HK-2 (cell line): ENCODE measurements around the gene PLXNA3.

ENCODE experiments used
- DNase-seq: peaks from one replicate; pipeline ENCODE4 v3.0.0-alpha.2; 2018; ENCODE audit not compliant: unreplicated experiment

The PLXNA3 gene

DNA sequence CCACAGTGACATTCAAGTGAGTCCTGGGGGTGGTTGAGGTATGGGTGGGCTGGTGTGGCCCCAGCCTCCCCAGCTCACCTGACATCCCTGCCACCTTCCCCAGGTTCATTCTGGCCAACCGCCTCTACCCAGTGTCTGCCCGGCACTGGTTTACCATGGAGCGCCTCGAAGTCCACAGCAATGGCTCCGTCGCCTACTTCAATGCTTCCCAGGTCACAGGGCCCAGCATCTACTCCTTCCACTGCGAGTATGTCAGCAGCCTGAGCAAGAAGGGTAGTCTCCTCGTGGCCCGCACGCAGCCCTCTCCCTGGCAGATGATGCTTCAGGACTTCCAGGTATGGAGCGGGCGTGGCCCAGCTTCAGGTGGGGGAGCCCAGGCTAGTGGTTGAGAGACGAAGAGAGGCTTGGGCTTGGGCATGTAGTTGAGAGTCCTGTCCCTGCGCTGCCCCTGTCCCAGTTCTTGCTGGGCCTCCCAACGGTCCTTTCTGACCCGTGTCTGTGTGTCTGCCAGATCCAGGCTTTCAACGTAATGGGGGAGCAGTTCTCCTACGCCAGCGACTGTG lies 22.8 kb upstream of the PLXNA3 start:
- DNase-seq: no peak

DNA sequence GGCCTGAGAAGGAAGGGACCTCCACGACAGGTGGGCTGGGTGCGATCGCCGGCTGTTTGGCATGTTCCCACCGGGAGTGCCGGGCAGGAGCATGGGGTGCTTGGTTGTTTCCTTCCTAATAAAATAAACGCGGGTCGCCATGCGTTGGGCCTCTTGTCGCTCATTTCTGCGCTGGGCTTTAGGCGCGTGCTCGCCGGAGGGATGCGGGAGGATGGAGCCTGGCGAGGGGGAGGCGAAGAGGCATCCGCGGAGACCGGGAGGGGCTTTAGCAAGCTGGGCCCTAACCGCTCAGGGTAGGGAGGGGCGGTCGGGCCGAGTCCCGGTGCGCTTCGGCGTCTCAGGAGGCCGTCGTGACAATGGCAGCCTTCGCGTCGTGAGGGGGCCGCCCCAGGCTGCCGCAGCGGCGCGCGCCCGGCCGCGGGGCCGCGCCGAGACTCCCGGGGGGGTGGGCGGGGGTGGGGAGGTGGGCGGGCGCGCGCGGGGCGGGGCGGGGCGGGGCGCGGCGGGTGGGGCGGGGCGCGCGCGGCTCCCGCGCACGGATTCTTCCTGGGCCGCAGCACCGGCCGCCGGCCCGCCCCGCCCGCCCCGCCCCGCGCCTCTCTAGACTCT lies 21.6 kb upstream of the PLXNA3 start:
- DNase-seq: no peak

DNA sequence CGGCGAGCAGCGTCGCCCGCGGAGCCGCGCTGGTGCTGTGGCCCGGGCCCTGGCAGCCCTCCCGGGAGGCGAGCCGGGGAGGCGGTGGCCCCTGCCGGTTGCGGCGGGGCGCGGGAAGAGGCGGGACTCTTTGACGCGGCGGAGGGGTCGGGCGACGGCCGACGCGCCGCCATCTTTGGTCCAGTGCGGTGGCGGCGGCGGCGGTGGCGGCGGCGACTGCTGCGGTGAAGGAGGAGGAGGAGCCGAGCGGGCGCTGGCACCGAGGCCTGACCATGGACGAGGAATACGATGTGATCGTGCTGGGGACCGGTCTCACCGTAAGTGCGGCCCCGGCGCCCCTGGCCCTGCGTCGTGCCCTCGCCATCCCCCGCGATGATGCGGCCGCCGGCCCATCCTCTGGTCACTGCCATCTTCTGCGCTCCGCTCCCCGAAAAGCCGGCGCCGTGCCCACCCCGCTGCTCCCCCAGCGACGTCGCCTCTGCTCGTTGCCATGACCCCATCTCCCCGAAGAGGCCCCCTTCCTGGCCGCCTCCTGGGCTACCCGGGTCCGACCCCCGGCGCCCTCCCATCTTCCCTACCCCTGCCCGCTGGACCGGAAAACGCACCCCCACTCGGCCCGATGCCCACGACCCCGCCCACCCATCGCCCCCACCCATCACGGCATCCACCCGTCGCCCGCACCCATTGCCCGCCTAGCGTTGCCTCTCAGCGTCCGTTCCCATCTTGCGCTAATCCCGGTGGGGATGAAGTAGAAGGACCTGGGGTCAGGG lies 20.9 kb upstream of the PLXNA3 start, which contains the start of gene GDI1:
Gene GDI1 (plus strand): TSS at position 172 of the 770 bp plus-strand sequence. CDS start 101 bp downstream, at position 273.
- peak; percentile 51 for DNase-seq

DNA sequence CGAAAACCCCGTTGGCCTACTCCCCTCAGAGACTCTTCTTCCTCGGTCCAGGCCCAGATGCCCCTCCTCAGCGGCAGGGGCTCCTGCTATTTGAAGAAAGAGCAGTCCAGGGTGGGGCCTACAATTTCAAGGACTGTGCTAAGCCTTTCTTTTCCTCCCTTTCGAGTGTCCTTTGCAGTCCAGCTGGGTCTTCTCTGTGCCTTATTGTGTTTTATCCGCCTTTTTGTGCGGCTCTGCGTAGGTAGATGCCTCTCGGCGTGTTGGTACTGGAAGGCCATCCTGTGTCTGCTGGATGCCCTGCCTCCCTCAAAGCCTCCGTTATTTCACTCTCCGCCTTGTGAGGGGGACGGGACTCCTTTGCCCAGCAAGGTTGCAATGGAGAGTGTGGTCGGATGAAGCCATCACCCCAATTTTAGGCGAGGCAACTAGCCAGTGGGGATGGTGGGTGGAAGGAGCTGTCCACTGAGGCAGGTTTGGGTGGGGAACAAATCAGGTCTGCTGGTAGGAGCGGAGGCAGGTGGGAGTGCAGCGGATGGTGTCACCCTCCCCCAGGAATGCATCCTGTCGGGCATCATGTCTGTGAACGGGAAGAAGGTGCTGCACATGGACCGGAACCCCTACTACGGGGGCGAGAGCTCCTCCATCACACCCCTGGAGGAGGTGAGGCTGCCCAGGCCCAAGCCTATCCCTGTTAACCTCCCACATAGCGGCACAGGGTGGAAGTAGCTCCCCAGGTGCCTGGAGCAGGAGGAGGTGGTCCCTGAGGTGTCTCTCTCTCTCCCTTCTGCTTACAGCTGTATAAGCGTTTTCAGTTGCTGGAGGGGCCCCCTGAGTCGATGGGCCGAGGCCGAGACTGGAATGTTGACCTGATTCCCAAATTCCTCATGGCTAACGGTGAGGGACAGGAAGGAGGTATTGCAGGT lies 19.8 kb upstream of the PLXNA3 start:
- no peak for DNase-seq

DNA sequence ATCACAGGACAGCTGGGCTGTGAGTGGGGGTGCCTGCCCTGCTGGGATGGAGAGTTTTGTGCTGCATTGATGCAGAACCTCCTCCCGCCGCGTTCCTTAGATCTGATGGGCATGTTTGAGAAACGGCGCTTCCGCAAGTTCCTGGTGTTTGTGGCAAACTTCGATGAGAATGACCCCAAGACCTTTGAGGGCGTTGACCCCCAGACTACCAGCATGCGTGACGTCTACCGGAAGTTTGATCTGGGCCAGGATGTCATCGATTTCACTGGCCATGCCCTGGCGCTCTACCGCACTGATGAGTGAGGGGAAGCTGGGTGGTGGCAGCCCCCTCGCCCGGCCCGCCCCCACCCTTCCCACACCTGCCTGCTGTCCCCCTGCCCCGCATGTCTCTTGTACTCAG lies 18.2 kb upstream of the PLXNA3 start:
- DNase-seq: no peak

DNA sequence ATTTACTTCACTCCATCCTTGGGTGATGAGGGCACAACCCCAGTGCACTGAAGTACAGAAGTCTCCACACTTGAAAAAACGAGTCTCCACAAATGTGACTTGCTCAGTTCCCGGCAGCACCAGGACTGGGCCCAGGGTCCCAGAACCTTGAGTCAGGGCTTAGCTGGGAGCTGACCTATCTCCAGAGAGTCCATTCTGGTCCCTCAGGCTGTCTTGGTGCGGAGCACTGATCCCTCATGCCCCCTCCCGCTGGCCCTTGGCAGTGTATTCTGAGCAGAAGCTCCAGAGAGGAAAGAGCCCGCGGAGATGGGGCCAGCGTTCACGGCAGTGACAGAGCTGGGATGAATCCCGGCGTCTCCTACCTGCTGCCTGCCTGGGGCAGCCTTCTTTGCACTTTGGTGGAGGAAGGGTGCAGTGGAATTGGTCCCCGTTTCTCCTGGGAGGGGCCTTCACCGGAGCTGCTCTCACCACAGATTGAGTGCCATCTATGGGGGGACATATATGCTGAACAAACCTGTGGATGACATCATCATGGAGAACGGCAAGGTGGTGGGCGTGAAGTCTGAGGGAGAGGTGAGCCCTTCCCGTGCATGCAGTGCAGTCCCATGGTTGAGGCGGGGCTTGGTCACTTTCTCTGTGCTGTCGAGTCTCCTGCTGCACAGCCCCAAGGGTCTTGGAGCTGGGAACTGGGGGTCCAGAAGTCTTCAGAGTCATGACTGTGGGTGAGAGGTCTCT lies 17.3 kb upstream of the PLXNA3 start:
- DNase-seq: no peak

DNA sequence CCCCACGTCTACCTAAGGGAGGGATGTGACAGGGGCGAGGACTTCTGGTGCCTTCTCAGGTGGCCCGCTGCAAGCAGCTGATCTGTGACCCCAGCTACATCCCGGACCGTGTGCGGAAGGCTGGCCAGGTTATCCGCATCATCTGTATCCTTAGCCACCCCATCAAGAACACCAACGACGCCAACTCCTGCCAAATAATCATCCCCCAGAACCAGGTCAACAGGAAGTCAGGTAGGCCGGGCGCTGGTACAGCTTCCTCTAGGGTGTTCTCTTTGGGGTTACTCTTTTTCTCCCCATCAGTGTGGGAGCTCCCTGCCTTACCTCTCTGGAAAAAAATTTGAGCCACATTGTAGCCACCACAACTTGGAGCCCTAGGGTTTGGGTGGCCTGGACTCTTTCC lies 16.5 kb upstream of the PLXNA3 start:
- DNase-seq: no peak

DNA sequence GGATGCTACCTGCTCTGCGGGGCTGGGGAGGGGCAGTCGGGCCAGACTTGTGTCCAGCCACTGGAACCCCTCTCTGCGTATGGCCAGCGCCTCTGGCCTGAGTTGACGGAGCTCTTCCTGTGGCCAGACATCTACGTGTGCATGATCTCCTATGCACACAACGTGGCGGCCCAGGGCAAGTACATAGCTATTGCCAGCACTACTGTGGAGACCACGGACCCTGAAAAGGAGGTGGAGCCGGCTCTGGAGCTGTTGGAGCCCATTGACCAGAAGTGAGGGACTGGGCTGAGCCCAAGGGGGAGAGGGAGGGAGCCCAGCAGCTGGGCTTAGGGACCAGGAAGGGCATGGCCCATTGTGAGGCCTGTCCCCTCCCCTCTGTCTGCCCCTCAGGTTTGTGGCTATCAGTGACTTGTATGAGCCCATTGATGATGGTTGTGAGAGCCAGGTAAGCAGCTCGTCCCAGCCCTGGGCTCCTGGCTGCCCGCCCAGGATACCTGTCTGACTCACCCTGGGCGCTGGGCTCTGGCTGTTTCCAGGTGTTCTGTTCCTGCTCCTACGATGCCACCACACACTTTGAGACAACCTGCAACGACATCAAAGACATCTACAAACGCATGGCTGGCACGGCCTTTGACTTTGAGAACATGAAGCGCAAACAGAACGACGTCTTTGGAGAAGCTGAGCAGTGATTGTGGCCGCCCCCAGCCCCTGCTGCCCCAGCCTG lies 15.9 kb upstream of the PLXNA3 start:
- DNase-seq: no peak

DNA sequence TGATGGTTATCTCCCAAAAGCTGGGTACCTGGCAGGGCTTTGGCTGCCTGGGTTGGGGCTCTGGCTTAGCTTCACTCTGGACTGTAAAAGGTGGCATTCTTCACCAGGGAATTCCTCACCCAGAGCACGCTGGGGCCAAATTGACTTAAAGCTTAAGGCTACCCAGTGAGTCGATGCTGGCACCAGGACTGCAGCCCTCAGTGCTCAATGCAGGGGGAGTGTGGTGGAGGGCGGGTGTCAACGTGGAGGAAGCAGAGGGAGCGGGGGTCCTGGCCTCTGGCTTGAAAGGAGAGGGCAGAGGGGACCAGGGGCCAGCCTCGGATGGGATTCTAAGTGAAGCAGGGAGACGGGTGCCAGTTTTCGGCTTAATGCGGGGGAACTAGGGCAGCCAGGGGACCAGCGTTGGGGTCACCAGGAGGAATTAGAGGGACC lies 14.6 kb upstream of the PLXNA3 start:
- no peak for DNase-seq

DNA sequence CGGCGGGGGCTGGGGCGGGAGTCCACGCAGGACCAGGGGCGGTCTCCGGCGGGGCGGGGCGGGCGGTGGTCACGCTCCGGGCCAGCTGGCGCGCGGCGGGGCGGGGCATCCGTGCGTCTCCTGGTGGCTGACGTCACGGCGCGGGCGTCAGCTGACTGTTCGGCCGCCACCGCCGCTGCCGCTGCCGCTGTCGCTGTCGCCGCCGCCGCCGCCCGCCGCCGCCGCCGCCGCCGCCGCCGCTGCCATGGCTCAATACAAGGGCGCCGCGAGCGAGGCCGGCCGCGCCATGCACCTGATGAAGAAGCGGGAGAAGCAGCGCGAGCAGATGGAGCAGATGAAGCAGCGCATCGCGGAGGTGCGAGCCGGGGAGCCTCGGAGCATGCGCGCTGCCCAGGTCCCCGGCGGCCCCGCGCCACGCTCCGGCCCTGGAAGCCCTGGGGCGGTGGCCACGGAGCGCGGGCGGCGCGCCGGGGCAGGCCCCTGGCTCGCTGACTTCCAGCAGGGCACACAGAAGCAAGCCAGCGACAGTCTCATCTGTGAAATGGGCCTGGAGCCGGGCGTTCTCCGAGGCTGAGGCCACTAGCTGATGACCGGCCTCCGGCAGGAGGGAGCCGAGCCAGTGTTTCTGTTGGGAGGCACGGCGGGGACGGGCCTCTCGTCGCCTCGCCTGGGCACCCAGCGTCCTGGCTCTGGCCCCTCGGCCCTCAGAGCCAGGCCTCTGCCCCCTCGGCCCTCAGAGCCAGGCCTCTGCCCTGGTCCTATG lies 13.9 kb upstream of the PLXNA3 start, which contains the start of gene FAM50A:
Gene FAM50A (plus strand): TSS at position 150 of the 763 bp plus-strand sequence. CDS start 95 bp downstream, at position 245.
- DNase-seq: peak; percentile 68

DNA sequence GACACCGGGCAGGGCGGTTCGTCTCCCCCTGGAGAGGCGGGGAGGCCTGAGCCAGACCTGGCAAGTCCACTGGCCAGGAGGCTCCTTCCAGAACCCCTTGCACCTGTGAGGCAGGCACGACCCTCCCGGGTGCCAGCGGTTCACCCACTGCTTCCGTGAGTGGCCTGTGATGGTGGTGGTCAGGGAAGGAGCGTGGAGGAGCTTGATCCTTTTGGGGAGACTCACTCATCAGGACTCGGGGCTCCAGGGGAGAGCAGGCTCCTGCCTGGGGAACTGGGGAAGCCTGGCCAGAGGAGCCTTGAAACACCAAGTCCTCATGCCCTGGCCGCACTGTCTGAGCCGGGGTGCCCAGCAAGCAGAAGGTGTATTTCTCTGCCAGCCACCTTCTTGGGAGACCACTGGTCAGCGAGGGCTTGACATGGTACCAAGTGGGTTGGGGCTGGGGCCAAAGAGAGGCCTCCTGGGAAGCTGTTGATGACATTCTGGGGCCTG lies 13.3 kb upstream of the PLXNA3 start:
- DNase-seq: no peak

DNA sequence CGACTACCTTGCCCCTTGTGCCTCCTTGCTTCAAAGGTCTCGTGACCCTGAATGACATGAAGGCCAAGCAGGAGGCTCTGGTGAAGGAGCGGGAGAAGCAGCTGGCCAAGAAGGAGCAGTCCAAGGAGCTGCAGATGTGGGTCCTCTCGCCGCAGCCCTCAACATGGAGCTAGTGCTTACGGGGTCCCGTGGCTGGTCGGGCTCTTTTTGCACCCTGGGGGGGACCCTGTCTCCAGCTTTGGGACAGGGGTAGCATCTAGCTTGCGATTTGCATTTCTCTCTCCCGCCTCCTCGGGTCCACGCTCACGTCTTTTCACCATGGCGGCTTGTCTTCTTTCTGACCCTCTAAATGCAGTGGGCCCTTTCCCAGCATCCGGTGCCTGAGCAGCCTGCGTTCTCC lies 12.3 kb upstream of the PLXNA3 start:
- no peak for DNase-seq

DNA sequence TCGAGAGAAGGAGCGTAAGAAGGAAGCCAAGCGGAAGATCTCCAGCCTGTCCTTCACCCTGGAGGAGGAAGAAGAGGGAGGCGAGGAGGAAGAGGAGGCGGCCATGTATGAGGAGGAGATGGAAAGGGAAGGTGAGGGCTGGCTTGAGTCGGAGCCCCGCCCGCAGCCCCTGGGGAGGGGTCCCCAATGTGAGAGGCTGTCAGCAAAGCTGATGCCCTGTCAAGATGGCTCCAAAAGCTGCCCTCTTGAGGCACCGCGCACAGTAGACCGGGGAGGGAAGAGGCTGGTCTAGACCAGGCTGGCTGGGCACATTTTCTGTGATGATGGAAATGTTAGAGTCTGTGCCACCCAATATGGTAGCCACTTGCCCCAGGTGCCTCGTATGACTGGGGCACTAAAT lies 11.7 kb upstream of the PLXNA3 start:
- DNase-seq: no peak

DNA sequence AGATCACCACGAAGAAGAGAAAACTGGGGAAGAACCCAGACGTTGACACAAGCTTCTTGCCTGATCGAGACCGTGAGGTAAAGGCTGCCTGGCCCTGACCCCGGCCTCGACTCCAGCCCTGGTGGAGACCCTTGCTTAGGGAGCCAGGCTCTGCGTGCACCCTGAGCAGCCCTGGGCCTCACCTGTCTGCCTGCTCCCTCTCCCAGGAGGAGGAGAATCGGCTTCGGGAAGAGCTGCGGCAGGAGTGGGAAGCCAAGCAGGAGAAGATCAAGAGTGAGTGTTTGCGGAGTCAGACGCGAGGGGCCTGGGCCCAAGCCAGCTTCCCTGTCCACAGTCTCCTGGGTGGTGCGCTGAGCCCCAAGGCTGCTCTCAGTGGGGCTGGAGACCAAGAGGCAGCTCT lies 9.6 kb upstream of the PLXNA3 start:
- no peak for DNase-seq

DNA sequence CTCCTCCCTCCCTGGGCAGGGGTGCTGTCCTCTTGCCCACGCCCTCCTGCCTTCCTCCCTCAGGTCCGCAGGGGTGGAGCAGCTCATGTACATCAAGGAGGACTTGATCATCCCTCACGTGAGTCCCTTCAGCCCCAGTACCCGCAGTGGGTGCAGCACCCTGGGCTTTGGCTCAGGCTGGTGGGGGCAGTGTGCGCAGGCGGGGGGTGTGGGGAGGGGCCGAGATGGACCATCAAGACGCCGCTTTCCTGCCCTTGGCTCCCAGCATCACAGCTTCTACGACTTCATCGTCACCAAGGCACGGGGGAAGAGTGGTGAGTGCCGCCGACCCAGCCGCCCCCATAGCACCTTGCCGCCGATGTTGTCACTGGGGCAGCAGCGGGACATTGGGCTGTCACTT lies 8.5 kb upstream of the PLXNA3 start:
- DNase-seq: no peak

DNA sequence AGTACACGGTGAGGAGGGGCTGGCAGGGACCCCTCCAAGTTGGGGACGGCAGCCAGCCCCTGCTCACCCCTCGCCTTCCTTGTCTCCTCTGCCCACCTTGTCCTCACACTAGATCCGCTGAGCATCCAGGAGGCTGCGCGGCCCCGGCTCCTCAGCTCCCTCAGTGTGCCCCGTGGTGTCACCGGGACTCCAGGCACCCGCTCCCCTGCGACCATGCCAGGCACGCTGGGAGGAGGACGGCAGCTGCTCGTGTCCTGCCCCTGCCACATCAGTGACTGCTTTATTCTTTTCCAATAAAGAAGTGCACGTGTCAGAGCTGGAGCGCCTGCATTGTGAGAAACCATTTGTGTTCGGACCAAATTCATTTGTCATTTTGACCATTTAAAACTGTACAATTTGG lies 7.8 kb upstream of the PLXNA3 start:
- DNase-seq: no peak

DNA sequence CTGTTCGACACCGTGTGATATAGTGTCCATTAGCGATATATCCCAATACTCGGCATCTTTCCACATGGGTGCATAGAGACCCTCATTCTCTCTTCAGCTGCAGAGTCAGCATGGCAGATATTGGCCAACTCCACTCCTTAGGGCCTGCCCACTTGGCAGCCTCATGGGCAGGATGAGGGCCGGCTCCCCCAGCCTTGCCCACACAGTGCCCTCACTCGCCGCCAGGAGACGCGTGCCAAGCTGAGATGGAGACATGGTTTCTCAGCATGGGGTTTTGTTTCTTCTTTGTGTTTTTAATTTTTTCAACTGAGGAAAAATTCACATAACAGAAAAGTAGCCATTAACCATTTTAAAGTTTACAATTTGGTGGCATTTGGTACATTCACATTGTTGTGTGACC lies 5.3 kb upstream of the PLXNA3 start:
- no peak for DNase-seq

DNA sequence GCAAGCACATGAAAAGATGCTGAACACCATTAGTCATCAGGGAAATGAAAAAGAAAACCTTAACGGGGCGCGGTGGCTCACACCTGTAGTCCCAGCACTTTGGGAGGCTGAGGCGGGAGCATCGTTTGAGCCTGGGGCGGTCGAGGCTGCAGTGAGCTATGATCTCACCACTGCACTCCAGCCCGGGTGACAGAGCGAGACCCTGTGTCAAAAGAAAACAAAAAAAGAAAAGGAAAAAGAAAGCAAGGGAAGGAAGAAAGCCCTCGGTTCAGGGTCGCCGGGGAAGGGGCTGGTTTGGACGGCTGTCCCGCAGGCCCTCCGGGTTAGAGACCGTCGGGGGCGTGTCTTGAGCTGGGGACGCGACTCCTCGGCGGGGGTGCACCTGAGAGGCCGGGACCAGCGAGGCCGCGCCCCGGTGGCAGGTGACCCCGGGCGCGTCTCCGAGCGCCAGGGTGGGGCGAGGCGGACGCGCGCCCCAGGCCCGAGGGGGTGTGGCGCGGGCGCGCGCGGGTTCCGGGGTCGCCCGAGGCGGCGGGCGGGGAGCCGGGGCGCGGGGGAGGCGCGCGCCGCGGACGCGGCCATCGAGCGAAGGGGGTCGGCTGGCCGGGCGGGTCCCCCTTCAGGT lies 478 bp upstream of the PLXNA3 start:
- DNase-seq: peak; percentile 44
